ENCODE results near the gene EXOSC6.
"Not testable (repeated sequence)": the region's sequence is repeated elsewhere in the genome, so short reads cannot be mapped to it uniquely, and the experiment has no call there.

Gene EXOSC6

DNA sequence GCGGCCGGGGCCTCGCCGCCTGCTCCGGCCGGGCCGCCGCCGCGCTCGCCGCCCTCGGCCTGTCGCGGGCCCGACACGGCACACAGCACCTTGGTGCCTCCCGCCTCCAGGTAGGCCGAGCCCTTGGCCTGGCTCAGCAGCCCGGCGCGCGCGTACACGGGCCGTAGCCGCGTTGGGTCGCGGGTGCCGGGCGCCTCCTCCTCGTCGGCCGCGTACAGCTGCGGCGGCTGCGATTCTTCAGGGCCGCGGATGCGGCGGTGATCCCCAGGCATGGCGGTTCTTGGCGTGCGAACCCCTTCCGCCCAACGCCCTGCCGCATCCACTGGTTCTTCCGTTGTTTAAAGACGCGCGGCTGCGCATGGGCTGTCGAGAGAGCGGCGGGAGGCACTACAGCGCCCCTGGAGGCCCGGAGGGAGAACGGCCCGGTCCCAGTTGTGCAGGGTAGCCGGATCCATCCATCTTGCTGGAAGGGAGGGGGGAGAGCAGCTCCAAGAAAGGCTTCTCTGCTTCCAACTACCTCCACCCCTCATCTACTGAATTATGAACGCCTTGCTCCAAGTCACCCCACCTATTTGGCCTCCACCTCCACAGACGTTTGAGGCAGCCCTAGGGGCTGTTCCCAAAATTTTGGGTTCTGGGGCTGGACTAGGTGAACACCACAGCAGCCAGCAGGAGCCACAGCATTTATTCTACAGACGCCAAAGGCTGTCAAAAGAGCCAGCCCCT is at the start of gene EXOSC6:
EXOSC6 (minus strand) TSS at position 312 of the 726 bp plus-strand sequence; CDS start at position 272, 40 bp downstream.
- peak; percentile 89 for DNase-seq

DNA sequence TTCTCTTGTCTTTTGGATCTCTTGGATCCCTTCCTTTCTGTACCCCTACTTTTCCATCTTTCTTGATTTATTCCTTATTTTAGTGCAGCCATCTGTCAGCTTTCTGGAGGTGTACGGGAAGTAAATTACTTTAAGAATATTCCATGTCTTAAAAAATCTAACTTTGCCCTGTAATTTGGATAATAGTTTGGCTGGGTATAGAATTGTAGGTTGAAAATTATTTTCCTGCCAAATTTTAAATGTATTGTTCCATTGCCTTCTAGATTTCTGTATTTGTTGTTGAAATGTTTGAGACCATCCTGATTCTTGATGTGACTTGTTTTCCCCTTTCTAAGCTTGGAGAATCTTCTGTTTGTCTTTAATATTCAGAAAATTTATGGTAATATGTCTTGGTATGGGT is 49.4 kb upstream of the EXOSC6 start:
- DNase-seq = no peak

DNA sequence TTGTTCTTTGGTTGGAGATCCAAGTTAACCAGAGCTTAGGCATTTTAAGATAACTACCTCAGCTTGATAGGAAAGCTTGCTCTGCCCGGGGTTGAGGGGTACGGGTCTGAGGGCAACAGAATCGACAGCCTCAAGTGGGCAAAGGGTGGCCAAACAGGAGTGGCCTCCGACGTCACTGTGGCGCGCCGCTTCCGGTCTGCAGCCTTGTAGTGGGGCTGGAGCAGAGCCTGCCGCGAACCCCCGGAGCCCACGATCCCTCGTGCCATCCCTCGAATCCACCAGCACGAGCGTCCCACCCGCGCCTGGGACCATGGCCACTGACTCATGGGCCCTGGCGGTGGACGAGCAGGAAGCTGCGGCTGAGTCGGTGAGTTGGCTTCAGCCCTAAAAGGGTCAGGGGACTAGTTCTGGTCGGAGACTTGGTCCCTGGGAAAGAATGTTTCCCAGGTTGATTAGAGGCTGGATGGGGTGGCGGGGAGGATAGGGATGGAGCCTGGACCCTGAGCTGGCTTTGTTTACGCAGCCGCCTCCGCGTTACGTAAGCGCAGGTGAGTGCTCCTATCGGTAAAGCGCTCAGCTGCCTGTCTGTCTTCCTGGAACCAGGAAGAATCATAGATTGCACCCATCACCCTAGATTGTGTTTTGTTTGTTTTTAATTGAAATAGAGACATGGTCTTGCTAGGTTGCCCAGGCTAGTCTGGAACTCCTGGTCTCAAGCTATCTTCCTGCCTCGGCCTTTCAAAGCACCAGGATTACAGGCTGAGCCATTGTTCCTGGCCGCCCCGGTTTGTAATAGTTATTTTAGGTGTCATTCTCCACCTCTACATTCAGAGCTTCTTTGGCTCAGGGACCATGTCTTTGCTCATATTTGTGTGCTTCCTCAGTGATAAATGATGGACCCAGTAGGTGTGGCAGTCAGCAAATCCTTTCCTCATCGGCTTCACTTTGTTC is 47.5 kb upstream of the EXOSC6 start, which contains the start of gene DDX19B:
DDX19B (plus strand) TSS at position 199 of the 951 bp plus-strand sequence; CDS start at position 311, 112 bp downstream.
- peak; percentile 55 for DNase-seq

DNA sequence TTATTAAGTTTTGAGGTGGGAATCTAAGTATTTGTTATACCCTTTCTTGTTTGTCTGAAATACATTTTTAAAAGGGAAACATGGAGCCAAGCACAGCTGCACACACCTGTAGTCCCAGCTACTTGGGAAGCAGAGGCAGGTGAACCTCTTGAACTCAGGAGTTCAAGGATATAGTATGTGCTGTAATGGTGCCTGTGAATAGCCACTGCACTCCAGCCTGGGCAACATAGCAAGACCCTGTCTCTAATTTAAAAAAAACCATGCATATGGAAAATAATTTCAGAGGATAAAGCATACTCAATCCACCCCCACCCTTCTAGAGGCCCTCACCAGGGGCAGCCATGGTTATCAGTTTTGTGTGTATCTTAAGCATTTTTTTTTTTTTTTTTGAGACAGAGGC is 43.9 kb upstream of the EXOSC6 start:
- no peak for DNase-seq

DNA sequence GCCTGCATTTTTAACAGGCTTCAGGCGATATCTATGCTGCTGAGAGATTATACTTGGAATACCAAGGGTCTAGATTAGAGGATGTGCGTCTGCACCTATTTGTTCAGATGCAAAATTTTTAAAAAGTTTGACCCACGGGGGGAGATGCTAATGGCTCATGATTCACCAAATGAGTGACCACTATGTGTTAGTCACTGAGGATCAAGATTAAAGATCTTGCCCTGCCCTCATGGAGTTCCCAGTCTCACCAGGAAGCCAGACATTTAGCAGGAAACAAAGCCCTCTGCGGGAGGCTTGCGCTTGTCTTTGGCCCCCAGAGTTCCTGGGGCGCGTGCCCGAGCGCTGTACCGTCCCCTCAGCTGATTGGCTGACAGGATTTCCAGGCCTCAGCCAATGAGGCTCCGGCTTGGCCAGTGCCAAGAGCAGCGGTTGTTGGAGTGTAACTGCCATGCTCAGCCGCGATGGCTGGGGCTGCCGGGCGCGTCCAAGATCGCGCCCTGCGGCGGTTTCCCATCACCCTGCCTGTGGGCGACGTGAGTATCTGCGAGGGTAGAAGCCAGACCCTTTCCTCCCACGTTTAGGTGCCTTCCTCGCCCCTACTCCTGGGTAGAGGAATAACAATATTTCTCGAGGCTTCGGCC is 42.8 kb upstream of the EXOSC6 start:
- DNase-seq = no peak

DNA sequence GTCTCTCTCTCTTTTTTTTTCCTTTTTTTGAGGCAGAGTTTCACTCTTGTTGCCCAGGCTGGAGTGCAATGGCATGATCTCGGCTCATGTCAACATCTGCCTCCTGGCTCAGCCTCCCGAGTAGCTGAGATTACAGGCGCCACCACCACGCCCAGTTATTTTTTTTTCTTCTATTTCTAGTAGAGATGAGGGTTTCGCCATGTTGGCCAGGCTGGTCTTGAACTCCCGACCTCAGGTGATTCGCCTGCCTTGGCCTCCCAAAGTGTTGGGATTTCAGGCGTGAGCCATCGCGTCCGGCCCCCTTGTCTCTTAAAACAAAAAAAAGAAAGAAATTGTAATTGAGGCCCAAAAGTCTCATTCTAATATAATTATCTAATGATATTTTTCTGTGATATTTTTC is 40.4 kb upstream of the EXOSC6 start:
- DNase-seq = not testable (repeated sequence)

DNA sequence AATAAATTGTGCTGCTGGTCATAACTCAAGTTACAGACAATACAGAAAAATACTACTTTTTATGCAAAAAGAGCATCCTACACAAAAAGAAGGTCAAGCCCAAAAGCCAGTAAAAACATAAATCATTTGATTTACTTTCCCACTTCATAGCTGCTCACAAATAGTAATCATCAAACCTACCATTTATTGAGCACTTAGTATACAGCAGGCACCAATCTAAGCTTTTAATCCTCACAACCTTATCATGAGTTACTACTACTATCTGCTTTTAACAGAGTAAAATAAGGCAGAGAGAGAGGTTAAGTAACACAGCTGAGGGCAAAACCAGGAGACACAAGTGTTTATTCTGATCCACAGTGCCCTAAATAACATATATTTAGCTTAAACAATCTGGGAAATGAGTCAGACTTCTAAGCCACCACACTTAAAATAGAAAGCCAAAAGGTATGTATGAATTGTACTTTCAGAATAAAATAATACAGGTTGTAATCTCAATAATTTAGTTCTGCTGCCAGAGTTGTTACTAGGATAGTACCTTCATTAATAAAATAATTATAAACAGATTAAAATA is 39.3 kb upstream of the EXOSC6 start:
- no peak for DNase-seq

DNA sequence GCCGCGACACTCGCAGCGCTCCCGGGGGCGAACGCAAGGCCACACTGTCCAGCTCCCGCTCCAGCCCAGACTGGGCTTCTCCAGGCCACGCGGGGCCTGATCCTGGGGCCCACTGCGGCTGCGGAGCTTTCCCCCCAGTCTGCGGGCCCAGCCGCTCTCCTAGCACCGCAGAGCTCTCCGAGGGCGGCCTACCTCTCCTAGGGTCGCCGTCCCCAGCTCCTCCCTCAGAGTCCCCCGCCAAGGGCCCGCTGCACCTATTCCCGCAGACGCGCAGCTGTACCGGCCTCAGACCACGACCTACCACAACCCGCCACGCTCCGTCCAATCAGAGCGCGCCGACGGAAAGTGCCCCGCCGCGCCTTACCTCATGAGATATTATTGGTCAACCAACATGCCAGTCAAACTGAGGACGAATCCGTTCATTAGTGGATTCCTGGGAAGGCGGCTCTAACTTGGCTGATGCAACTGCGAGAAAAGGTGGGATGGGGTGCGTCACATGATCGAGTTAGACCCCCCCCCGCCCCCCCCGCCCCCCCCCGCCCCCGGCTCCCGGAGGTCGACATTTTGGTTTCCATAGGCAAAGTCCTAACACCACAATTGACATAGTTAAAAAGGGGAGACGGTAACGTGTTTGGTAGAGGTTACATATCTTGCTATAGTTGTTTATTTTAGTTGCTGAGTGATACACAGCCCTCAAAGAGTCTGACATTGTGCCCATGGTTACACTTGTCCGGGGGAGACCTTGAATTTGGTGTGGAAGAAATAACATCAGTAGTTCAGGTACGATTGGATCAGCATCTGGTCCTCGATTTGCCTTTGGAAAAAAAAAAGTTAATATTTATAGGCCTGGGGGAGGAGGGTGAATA is 37.7 kb upstream of the EXOSC6 start, which contains the start of gene AARS1:
AARS1 (minus strand) TSS at position 278 of the 866 bp plus-strand sequence. CDS start 6,743 bp downstream, outside the sequence.
- DNase-seq = peak; percentile 93

DNA sequence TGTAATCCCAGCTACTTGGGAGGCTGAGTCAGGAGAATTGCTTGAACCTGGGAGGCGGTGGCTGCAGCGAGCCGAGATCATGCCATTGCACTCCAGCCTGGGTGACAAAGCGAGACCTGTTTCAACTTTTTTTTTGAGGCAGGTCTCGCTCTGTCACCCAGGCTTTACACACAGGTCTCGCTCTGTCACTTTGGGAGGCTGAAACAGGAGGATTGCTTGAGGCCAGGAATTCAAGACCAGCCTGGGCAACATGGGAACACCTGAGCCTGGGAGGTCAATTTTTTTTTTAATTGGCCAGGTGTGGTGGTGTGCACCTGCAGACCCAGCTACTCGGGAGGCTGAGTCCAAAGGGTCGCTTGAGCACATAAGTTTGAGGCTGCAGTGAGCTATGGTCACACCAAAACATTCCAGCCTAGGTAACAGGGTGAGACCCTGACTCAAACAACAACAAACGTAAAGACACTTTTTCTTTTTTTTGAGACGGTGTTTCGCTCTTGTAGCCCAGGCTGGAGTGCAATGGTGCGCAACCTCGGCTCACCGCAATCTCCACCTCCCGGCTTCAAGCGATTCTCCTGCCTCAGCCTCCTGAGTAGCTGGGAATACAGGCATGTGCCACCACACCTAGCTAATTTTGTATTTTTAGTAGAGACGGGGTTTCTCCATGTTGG is 35.7 kb upstream of the EXOSC6 start:
- not testable (repeated sequence) for DNase-seq

DNA sequence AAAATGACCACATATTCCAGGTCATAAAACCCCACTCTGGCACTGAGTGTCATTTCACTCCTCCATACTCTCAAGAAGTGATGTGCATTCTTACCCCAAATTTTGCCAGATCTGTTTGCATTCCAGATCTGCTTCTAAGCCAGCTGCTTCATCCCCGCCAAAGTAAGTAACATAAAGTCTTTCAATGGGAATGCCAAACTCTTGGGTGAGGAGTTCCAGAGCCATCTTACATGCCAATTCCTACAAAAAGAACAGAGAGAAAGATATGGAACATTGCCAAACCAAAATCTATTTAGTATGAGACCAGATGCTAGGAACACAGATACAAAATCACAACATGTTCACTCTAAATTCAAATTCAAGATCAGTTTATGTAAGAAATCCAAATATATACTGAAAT is 24.7 kb upstream of the EXOSC6 start:
- no peak for DNase-seq

DNA sequence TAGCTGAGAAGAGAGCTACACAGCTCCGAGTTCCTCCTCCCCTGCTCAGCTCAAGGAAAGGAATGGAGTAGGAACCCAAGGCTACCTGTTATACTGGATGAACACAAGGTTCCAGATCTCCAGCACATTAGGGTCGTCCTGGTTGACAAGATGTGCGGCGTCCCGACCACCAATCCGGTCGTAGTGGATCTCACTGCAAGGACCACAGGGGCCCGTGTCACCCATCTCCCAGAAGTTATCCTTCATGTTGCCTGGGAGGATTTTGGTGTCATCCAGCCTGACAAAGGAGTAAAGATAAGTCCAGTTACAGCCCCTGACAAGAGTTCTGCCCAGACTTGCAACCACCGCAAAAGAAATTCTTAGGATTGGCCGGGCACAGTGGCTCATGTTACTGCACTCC is 20.0 kb upstream of the EXOSC6 start:
- no peak for DNase-seq

DNA sequence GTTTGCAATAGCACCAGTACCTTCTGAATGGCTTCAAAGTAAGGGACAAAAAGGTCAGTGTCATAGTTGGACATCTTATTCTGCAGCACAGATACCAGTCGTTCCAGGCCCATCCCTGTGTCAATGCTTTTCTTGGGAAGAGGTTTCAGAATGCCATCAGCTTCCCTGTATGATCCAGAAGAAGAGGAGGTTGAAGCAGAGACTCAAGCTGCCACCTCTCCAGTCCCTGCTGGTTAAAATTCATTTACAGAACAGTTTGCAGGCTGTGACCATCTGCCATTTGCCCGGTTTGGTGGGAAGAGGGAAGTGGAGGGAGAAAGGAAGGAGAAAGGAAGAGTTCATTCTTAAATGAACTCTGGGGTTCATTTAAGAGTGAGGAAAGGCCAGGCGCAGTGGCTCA is 18.4 kb upstream of the EXOSC6 start:
- no peak for DNase-seq

DNA sequence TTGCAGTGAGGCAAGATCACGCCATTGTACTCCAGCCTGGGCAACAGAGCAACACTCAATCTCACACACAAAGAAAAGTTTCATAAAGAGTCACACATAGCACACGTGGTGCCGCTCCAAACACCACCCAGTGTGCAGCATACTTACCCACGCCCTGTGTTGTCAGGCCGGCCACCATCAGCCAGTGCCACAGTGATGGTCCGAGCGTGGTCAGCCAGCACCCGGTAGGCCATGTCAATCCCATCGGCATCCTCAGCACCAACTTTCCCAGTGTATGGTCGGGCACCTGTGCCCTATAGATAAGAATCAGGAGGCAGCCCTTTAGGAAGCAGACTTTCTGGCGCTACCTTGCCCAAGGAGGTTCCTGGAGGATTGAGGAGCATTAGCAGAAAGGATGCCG is 17.7 kb upstream of the EXOSC6 start:
- DNase-seq = no peak

DNA sequence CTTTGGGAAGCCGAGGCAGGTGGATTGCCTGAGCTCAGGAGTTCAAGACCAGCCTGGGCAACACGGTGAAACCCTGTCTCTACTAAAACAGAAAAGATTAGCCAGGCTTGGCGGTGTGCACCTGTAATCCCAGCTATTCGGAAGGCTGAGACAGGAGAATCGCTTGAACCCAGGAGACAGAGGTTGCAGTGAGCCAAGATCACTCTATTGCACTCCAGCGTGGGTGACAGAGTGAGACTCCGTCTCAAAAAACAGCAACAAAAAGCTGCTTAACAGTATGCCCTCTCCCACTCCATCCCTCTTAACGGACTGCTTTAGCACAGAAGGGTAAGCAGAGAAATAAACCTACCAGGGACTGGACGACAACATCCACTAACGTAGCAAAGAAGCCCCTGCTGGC is 16.2 kb upstream of the EXOSC6 start:
- not testable (repeated sequence) for DNase-seq

DNA sequence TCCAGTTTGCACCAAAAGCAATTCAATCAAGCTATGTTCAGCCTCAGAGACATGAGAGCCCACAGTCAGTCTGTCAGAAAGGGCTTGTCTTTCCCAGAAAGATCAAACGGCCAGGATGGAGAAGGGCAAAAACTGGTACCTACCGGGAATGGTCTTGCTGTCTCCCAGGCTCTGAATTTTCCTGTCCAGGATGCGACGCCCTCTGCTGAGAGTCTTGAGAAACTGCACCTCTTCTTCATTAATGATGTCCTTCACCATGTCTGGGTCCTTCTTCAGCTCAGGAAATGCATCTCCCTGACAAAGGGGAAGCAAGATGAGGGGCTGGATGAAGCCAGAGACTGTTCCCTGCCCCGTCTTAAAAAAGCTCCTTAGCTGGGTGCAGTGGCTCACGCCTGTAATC is 15.8 kb upstream of the EXOSC6 start:
- DNase-seq = no peak

DNA sequence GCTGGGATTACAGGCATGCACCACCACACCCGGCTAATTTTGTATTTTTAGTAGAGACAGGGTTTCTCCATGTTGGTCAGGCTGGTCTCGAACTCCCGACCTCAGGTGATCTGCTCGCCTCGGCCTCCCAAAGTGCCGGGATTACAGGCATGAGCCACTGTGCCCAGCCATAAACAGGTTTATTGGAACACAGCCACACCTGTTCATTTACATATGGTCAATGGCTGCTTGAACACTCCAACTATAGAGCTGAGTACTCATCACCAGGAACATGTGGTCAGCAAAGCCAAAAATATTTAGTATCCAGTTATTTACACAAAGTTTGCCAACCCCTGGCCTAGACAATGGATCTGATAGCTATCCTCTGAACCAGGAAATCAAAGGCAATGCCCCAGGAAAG is 8.2 kb upstream of the EXOSC6 start:
- DNase-seq = not testable (repeated sequence)

DNA sequence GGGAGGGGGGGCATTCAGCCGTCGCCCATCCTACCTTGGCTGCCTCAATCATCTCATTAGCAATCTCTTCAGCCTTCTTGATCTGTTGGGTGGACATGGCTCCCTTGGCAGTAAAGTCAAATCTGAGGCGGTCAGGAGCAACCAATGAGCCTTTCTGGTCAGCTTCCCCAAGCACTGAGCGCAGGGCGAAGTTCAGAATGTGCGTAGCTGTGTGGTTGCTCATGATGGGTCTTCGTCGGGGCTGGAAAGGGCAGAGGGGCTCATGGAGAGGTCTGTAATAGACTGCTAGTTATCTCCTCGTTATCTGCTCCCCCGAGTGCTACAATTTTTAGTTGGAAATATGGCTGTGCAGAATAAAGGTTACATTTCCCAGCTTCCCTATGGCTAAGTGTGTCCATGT is 7.2 kb upstream of the EXOSC6 start:
- DNase-seq = no peak

DNA sequence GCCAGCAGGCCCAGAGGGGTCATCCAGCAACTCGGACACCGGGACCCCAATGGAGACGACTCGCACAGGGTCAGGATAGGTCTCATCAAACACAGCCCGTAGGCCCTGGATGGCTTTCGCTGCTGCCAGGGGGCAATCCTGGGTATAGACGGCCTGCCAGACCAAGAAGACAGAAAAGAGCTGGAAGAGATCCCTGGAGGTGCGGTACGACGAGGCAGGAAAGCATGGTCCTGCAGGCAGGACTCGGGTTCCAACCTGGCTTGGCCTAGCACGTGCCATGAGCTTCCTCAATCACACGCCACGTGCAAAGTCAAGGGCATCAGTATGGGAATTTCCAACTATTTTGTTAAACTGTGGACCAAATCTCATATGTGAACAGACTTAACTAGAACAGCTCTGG is 6.3 kb upstream of the EXOSC6 start:
- DNase-seq = no peak

DNA sequence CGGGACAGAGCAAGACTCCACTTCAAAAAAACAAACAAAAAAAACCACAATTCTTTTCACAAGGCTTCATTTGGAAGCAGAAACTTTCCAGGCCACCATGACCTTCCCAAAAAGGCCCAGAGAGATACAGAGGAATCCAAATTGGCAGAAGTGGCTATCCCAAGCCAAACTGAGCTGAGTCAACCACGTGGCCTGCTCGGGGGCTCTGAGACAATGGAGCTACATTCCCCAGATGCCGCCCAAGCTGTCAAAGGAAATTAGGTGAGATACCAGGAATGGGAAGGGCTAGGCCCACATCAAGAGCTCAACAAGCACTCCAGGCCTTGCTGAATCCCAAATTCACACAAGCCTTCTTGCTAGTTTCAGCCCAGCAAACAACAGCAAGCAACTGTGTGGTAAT is 5.7 kb upstream of the EXOSC6 start:
- no peak for DNase-seq

DNA sequence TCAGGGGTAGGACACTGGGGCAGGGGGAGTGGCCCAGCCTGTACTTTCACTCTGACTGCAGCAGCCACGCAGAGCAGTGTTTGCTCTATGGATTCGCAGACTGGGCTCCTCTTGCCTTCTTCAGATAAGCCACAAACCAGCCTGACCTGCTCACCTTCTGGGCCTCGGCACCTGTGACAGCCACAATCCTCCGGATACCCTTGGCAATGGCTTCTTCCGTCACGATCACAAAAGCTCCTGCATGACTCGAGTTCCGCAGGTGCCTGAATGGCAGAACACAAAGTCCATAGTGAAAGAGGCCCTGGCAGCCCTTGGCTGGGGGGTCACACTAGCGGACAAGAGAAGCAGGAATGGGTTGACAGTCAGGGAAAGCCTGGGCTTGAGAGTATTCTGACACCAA is 3.8 kb upstream of the EXOSC6 start:
- DNase-seq = no peak

DNA sequence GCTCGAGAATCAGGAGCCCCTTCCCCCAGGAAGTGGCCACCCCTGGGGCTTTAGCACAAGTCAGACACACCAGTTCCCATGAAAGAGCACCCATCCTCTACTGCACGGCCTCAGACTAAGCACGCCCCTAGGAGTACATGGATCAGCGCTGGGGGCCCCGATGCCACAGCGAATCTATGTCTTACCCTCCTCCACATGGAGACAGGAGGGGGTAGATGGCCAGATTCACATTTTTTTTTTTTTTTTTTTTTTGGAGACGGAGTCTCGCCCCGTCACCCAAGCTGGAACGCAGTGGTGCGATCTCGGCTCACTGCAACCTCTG is 3.2 kb upstream of the EXOSC6 start:
- DNase-seq = no peak
